T47D (cell line): ENCODE measurements around the gene MAPRE3.

Experiments
- DNase-seq, 2 experiments: peaks; one replicate each; pipeline versions ENCODE4 v3.0.0 to v3.0.0-alpha.2; 2011 to 2012; ENCODE audit warnings: low read depth in 1 of 2, low spot score in 1 of 2
- JUND ChIP-seq: IDR thresholded peaks from 2 replicates; pipeline ENCODE4 v1.6.1; 2012; ENCODE audit warnings: low read depth
- in situ Hi-C: cut with HindIII; loops from 2 replicates; pipeline ENCODE4 v1.10.0; 2016; ENCODE audit warnings: low sequenced_read_pairs, low pct_unique_long_range_greater_than_20kb

MAPRE3 gene

GRCh38 chr2:27027211-27027651 lies 56.8 kb downstream of the MAPRE3 start:
- no peak for TF ChIP-seq JUND
- in situ Hi-C loops = no loop called here

GRCh38 chr2:27029051-27029450 lies 58.6 kb downstream of the MAPRE3 start:
- DNase-seq = no peak
- TF ChIP-seq JUND = no peak
- in situ Hi-C loops = no loop called here

More at GRCh38 chr2:27027211-27027651, 56.8 kb downstream of the MAPRE3 start:
- no peak for DNase-seq

- in situ Hi-C loops = no loop called here
- peak; percentile 86 to 89 for DNase-seq
- TF ChIP-seq JUND = no peak
Observed at GRCh38 chr2:27032495-27033252, 62.2 kb downstream of the MAPRE3 start, which contains the start of gene TMEM214. TSS of gene TMEM214 (plus strand) at chr2:27032965. CDS start at chr2:27033016, 51 bp downstream.

- no peak for DNase-seq
- in situ Hi-C loops = no loop called here
- no peak for TF ChIP-seq JUND
Observed at GRCh38 chr2:27033253-27033852, 62.9 kb downstream of the MAPRE3 start.

- in situ Hi-C loops = no loop called here
- no peak for TF ChIP-seq JUND
- no peak for DNase-seq
Observed at GRCh38 chr2:27038012-27038411, 67.6 kb downstream of the MAPRE3 start.

- in situ Hi-C loops = no loop called here
- no peak for DNase-seq
- TF ChIP-seq JUND = no peak
Observed at GRCh38 chr2:27038631-27039339, 68.3 kb downstream of the MAPRE3 start.

GRCh38 chr2:27039426-27039825 lies 69.0 kb downstream of the MAPRE3 start:
- DNase-seq = no peak
- no peak for TF ChIP-seq JUND
- in situ Hi-C loops = no loop called here

- TF ChIP-seq JUND = no peak
- no peak for DNase-seq
- in situ Hi-C loops = no loop called here
Observed at GRCh38 chr2:27039871-27040270, 69.4 kb downstream of the MAPRE3 start.

- DNase-seq = no peak
- in situ Hi-C loops = no loop called here
- TF ChIP-seq JUND = no peak
Observed at GRCh38 chr2:27040282-27040681, 69.8 kb downstream of the MAPRE3 start.

GRCh38 chr2:27041752-27042151 lies 71.3 kb downstream of the MAPRE3 start:
- no peak for TF ChIP-seq JUND
- in situ Hi-C loops = no loop called here
- DNase-seq = no peak

- in situ Hi-C loops = no loop called here
- DNase-seq = no peak
- TF ChIP-seq JUND = no peak
Observed at GRCh38 chr2:27042159-27042661, 71.8 kb downstream of the MAPRE3 start.

- TF ChIP-seq JUND = no peak
- no peak for DNase-seq
- in situ Hi-C loops = no loop called here
Observed at GRCh38 chr2:27042985-27043634, 72.7 kb downstream of the MAPRE3 start.
